SIG-M5 treated with dmso at 0.1 percent for 504 hours (cell line): ENCODE measurements around the gene HPCA.
"Not testable (repeated sequence)": the region's sequence is repeated elsewhere in the genome, so short reads cannot be mapped to it uniquely, and the experiment has no call there.

ENCODE experiments used
- DNase-seq: peaks from one replicate; lab custom pipeline; 2025; ENCODE audit not compliant: unreplicated experiment; lab: John Stamatoyannopoulos, UW

HPCA gene

DNA sequence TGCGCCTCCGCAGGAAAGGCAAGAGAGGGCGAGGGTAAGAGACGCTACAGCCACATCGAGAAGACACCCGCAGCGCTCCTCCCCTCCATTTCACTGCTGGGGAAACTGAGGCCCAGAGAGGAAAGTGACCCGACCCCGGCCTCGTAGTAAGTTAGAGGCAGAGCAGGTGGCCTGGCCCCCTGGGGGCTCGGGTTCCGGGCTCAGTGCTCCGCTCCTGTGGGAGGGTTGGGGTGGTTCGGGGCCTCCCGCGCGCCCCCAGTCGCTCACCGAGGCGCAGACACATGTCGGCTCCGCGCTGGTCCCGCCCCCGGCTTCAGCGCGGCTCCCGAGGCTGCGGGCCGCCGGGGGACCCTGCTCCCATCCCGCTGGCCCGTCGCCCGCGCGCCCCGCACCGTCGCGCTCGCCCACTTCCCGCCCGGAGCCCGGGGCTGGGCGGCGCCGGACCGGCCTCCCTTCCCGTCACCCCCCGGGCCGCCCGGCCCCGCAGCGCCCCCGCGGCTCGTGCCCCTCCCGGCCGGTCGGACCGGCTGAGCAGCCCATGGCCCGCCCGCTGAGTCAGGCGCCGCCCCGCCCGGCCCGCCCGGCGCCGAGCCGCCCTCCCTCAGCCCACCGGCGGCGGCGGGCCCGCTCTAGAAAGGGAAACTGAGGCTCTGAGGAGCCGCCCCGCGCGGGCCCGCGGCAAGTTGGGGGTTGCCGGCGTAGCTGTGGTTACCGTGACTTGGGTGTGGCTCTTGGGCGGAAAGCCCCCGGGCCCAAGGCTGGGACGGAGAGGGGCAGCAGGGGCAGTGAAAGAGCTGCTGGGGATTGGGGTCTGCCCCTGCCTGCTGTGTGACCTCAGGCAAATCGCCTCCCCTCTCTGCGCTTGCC, 14.9 kb downstream of the HPCA start, which contains the start of gene TMEM54:
TSS of gene TMEM54 (minus strand) at position 434 of the 867 bp plus-strand sequence. CDS start at position 283, 151 bp downstream.
- DNase-seq: no peak

DNA sequence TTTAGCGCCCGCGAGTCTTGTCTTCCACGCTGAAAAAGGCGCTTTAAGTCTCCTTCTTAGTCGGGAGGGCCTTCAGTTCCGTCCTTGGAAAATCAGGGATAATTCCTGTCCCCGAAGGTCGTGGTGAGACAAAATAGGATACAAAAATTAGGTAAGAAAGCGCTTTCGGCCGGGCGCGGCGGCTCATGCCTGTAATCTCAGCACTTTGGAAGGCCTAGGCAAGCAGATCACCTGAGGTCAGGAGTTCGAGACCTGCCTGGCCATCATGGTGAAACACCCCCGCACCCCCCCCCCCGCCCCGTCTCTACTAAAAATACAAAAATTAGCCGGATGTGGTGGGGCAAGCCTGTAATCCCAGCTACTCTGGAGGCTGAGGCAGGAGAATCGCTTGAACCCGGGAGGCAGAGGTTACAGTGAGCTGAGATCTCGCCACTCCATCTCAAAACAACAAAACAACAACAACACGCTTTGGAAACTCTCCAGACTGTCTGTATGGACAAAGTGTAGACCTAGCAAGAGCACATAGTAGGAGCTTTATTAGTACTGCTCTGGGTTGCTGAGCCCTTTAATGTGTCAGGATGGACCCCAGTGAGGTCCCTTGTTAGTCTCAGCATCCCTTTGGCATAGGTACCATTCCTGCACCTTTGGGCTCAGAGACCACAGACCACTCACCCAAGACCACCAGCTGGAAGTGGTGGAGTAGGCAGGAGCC, 15.7 kb downstream of the HPCA start:
- DNase-seq: no peak

DNA sequence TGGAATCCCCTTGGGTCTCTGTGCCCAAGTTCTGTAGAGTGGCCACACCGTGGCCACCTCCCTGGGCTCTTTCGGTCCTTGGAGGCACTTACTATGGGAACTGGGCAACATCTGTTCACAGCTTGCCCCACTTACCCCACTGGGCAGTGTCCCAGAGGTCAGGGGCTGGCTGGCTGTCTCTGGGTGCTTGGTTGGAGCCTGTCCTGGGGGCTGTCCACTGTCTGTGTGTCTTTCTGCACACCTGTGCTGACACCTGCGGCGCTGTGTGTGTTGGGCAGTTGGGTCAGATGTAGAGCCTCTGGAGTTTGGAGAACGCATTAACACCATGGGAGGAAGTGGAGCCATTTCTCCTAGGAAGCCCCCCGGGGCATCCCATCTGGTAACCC, 16.2 kb downstream of the HPCA start:
- no peak for DNase-seq

DNA sequence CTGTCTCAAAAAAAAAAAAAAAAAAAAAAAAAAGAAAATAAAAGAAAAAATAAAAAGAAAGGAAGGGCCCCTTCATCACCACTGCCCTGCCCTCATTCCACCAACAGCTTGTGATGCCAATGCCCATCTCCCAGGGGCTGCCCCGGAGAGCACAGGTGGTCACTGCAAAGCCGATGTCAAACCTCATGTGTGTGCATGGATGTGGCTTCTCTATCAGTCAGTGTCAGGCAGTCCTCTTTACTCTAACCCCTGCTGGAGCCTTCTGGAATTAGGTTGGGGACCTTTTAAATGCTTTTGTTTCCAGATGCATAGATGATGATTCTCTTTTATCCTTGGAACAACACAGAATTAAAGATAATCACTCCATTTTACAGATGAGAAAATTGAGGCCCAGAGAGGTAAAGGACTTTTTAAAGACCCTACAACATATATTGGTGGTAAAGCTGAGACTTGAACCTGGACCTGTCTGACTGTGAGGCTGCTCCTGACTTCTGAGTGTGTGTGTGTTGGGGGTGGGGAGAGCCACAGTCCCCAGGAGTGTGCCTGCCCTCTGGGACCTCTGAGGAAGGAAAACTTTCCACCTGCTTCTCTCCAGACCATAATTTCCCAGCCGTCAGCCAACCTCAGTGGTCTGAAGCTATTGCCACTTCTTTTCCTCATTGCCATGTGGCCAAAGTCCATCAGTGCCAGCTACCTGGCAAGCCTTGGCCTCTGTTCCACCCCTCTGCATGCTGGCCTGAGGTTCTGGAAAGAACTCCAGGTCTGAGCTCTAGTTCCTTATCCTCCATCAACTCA, 17.9 kb downstream of the HPCA start:
- DNase-seq: no peak

DNA sequence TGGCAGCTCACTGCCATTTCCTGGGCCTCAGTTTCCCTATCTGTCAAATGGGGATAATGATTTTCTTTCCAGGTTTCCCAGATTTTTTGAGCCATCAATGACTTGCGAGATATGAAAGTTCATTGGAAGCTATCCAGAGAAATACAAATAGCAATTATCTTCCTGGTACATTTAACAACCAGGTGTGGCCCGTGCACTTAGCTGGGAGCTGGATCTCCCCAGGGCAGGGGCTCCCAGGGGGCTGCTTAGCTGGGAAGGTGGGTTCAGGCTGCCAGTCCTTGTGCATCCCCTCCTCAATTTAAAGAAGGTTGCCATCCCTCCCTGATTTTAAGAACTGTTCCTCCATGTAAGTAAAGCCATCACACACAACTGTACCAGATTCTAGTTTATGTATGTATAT, 18.5 kb downstream of the HPCA start:
- DNase-seq: no peak

DNA sequence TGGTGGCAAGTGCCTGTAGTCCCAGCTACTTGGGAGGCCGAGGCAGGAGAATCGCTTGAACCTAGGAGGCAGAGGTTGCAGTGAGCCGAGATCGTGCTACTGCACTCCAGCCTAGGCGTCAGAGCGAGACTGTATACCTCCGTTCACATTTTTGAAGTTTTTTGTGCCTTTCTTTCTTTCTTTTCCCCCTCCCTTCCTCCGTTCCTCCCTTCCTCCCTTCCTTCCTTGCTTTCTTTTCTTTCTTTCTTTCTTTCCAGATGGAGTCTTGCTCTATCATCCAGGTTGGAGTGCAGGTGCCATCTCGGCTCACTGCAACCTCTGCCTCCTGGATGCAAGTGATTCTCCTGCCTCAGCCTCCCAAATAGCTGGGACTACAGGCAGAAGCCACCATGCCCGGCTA, 19.3 kb downstream of the HPCA start:
- not testable (repeated sequence) for DNase-seq

DNA sequence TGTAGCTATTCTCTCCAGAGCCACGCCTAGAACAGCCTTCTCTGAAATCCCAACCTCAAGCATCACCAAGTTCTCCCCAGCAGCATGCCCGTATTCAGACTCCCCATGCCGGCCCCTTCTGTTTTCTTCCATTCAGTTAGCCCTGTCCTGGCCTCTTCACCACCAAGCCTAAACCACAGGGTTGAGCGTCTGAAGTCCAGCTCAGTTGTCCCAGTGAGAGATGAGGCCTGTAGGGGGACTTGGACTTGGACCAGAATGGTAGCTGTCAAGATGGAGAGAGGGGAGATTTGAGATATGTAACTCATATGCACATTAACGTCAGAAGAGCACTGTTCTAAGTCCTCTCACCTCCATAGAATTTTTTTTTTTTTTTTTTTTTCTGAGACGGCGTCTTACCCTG, 20.4 kb downstream of the HPCA start:
- DNase-seq: no peak

DNA sequence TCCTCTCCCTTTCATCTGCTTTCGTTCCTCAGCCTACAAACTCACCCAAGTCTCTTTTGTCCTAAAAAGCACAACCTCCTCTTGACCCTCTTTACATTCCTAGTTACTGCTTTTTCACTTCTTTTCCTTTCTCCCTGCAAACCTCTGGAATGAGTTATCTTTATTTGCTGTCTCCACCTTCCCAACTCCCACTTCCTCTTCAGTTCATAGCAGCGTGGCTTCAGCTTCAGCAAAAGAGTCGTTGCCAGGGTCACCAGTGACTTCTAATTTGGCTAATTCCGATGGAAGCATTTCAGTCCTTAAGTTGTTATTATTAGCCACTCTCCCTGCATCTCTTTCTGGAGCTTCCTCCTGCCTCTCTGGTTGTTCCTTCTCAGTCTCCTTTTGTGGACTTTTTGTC, 21.1 kb downstream of the HPCA start:
- no peak for DNase-seq

DNA sequence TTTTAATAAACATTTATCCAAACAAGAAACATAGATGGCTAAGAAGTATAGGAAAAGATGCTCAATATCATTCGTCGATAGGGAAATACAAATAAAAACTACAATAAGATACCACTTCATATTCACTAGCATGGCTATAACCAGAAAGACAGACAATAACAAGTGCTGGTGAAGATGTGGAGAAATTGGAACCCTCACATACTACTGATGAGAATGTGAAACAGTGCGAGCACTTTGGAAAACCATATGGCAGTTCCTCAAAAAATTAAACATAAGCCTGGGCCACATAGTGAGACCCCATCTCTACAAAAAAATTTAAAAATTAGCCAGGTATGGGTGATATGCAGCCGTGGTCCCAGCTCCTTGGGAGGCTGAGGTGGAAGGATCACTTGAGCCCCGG, 24.0 kb downstream of the HPCA start:
- DNase-seq: no peak

DNA sequence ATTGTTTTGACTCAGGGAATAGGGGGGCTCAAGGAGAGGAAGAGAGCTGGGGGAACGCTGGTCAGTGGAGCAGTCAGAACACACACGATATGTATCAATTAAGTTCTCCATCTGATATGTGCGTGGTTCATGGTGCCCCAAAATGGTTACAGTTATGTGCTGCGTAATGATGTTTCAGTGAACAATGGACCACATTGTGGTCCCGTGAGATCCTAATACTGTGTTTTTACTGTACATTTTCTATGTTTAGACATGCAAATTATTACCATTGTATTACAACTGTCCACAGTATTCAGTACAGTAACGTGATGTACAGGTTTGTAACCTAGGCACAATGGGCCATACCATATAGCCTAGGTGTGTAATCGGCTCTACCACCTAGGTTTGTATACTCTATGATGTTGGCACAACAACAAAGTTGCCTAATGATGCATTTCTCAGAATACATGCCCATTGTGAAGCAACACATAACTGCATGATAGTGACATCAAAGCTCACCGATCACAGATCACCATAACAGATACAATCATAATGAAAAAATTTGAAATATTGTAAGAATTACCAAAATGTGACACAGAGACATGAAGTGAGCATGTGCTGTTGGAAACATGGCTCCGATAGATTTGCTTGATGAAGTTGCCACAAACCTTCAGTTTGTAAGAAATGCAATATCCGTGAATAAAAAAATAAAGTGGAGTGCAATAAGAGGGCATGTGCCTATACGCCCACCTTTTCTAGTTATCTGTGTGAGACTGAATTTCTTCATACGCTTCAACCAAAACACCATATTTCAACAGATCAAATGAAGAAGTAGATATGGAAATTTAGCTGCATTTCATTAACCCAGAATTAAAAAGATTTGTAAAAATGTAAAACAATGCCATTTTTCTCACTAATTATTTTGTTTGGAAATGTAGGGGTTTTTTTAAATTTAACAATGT, 29.7 kb downstream of the HPCA start:
- DNase-seq: no peak

DNA sequence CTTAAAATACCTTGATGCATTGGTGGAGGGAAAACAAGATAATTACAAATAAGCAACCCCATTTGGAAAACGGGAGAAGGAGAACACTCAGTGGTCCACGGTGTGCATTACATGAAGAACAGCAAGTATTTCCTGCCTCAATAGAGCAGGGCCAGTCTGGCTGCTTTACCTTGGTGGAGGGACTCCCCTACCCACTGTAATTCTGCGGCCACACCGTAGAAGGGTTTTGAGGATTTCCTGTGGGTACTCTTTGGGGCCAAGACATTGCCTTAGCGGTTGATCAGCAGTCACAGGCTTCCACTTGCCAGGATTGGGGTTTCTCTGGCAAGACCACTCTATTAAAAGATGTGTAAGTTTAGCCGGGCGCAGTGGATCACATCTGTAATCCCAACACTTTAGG, 31.2 kb downstream of the HPCA start:
- no peak for DNase-seq

DNA sequence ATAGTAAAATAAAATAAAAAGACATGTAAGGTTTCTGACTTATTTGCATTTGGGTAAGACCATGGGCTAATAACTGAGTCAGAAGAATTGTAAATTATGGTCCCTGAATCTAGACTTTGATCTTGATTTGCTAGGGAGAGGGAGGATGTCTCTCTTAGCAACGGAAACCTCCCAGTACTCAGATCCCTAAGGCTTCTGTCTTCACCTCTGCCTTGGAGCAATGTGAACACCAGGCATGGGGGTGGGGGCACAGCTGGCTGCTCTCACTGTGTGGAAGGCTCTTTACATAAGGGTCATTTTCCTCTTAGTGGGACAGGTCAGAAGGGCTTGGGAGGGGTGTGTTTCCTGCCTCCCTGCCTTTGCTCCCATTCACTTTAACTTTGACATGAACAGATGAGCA, 31.9 kb downstream of the HPCA start:
- no peak for DNase-seq

DNA sequence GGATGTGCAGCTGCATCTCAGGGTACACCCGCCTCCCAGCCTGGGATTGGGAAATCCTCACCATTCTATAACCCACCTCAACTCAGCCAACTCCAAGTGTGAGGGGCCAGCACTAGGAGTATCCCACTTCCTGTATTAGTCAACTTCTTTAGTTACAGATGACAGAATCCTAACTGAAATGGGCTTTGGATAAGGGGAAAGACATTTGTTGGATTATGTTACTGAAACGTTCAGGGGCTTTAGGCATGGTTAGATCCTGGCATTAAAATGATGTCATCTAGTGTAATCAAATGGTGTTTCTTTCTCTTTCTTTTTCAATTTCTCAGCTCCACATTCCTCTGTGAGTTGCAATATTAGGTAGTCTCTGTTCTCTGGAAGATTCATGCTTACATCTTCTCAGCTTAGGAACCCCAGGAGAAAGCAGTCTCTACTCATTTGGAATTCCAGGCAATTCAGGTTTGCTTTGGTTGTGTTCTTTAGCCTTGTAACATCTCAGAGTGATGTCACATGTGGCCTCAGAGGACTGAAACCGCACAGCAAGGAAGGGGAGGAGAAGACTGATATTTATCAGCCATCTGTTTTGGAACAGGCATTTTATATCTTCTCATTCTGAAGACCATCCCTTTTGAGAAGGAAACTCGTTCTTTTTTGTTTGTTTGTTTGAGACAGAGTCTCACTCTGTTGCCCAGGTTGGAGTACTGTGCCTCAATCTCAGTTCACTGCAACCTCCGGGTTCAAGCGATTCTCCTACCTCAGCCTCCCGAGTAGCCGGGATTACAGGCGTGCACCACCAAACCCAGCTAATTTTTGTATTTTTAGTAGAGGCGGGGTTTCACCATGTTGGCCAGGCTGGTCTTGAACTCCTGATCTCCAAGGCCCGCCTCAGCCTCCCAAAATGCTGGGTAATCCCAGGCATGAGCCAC, 33.8 kb downstream of the HPCA start:
- DNase-seq: no peak

DNA sequence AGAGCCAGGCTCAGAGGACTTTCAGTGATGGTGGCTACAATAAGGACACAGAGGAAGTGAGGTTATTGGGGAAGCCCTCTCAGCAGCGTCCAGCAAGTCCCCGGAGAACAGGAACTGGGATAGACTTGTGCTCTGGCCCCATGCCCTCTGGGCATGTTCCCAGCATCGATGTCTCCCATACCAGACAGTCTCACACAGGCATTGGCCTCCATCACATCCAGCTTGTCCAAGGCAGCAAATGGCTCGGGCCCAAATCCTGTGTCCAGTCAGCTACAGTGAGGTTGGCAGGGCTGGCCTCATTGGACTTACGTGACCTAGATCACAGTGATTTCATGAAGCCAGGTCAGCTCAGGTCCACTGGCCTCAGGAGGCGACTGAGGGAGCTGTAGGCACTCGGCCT, 34.5 kb downstream of the HPCA start:
- no peak for DNase-seq

DNA sequence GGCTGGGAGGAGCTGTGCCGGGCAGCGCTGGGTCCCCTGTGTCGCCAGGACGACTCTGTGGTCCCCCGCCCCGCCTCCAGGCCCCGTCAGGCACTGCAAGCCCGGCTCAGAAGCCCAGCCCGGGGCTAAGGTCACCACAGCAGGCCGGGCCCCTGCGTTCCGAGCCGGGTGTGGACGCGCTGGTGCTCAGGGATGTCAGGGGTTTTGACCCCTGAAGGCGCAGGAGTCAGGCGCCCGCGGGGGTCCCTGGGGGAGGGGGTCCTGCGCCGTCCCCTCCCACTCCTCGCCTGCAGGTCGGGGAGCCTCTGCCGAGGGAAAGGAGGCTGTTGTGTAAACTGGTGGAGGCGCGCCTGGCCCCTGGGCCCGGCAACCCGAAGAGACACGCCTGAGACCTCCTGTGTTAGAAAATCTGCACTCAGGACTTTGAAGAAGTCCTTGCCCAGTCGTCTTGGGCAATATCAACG, 38.6 kb downstream of the HPCA start:
- no peak for DNase-seq

DNA sequence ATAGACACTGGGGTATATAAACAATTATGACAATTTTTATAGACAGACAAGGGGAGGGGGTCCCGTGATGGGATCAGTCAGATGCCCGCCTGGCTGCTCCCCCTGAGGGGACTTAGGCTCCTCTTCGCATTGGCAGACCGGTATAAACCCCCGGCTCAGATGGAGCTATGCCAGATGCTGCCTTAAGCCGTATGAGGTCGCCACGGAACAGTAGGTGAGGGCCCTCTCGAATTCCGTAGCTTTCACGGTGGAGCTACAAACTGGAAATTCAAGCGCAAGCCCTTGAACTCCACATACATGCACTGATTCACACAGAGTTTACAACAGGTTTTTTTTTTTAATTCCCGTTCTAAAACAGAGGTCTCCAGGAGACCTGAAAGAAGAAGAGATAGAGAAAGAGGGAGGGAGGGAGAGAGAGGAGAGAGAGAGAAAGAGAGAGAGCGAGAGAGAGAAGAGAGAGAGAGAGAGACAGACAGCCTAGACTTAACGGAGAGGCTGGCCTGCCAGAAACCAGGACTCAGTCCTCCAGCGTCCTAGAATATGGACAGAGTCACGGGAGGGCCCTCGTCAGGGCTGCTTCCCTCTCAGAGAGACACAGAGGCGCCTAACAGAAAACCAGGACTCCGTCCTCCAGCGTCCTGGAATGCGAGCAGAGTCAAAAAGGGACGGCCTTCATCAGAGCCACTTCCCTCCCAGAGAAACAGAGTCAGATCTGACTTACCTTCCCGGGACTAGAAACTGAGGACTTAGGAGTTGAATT, 39.3 kb downstream of the HPCA start:
- DNase-seq: no peak

DNA sequence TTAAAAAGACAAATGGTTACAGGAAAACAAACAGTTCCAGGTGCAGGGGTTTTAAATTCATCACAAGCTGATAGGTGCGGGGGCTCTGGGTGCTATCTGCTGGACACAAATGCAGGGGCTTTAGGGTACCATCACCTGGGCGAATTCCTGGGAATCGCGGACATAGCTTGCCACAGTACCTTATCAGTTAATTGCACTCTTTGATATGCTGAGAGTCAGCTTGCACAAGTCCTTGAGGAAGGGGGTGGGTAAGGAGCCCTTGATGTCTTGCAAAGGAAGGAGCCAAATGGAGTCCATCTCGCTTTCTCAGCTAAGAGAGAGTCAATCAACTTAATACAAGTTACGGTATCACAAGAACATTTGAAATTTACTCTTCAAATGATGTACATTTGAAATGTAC, 40.3 kb downstream of the HPCA start:
- DNase-seq: no peak

DNA sequence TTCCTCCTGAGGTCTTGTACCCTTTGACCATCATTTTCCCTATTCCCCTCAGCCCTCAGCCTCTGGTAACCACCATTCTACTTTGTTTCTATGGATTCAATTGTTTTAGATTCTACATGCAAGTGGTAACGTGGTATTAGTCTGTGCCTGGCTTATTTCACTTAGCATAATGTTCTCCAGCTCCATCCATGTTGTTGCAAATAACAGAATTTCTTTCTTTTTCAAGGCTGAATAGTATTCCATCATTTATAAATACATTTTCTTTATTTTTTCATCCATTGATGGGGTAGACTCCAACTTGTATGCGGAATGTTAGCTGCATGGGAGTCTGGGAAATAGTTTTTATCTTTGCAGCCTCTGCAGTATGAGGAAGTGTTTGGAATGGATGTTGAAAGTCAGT, 41.1 kb downstream of the HPCA start:
- DNase-seq: no peak

DNA sequence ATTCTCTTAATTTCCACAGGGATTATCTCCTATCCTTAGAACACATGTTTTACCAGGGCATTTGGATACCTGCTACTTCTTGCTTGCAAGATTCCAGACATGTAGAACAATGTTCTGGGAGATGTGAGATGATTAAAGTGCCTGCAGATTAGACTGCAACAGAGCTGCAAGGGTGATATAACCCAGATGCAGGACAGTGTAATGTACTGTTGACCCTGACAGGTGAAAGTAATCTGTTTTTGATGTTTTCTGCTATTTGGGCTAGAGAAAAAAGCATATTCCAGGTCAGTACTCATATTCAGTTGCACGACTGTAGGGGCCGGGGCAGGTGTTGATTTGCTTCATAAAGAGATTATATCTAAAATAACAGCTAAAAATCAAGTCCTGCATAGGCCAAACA, 42.0 kb downstream of the HPCA start:
- no peak for DNase-seq
